ENCODE measurements around the gene RCAN2.

Gene RCAN2

GRCh38 chr6:46440641-46441040 lies 50.6 kb downstream of the RCAN2 start:
- Histone ChIP-seq H3K23ac (ENCODE audit: low read depth, low read length, poor library complexity) (no peak overlapping the region), H2BK15ac (ENCODE audit: low read length) (no peak overlapping the region), H3K14ac (ENCODE audit: low read length) (no peak overlapping the region), H2BK120ac (ENCODE audit: low read depth, low read length) (no peak overlapping the region), H4K91ac (ENCODE audit: low read depth, low read length, poor library complexity) (no peak overlapping the region), H3K4me2 (ENCODE audit: insufficient read depth, low read length, poor library complexity, severe bottlenecking) (no peak overlapping the region), H2AK5ac (ENCODE audit: low read depth, low read length) (no peak overlapping the region), H2BK12ac (ENCODE audit: low read length) (no peak overlapping the region), H3K36me3 (replicated peaks in 1 of 2; ENCODE audit: control insufficient read depth in 2 of 2, insufficient read depth in 2 of 2, low read length in 2 of 2) (no peaks in the 10 kb centered on the region), H3K4ac (ENCODE audit: low read length) (no peak overlapping the region), H3K79me1 (ENCODE audit: low read depth, low read length) (peaks cover 5% of the 10 kb centered on the region), H3K27ac (replicated peaks; ENCODE audit: low read length) (no peak overlapping the region), H3K4me3 (ENCODE audit: low read length in 2 of 2) (no peak overlapping the region), H3K9ac (ENCODE audit: low read depth, low read length, poor library complexity) (no peak overlapping the region), H4K8ac (ENCODE audit: low read depth, low read length) (no peak overlapping the region), H3K18ac (ENCODE audit: low read length) (no peak overlapping the region), H2BK5ac (ENCODE audit: low read length) (no peak overlapping the region), H3K9me3 (replicated peaks in 1 of 2; ENCODE audit: control insufficient read depth in 2 of 2, insufficient read depth in 1 of 2, low read depth in 1 of 2, low read length in 2 of 2) (peaks cover 0 to 5% of the 10 kb centered on the region in 2 donors), H3K4me1 (ENCODE audit: control insufficient read depth in 2 of 2, insufficient read depth in 1 of 2, low read depth in 1 of 2, low read length in 2 of 2) (peaks cover 0 to 3% of the 10 kb centered on the region in 2 donors), H2AFZ (ENCODE audit: low read length) (no peak overlapping the region), H3K27me3 (ENCODE audit: control insufficient read depth in 3 of 3, insufficient read depth in 3 of 3, low read depth in 1 of 3, low read length in 3 of 3) (no peaks in the 10 kb centered on the region)
- no peak for DNase-seq (ENCODE audit: low spot score)
- no CpG with 5 or more reads among the region's 1 CpG for WGBS, 2 donors (ENCODE audit: extremely low coverage in 2 of 2, insufficient read length in 2 of 2, insufficient replicate concordance in 1 of 2)

DNA sequence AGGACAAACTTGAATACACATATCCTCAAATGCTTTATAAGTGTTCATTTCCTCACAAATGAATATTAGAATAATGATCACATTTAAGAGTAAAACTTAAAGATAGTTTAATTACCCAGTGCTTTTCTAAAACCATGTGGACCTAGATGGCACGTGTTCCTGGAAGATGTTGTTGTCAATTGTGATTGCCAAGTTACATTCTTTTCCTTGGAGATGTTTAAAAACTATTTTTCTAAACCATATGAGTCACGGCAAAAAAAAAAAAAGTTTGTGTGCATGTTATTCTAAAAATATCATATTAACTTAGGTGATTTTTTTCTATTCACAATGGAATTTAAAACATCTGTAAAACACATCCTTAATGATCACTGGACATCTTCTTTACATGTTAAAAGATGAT lies 51.1 kb downstream of the RCAN2 start:
- DNase-seq (ENCODE audit: low spot score), result no peak
- WGBS, 2 donors (ENCODE audit: extremely low coverage in 2 of 2, insufficient read length in 2 of 2, insufficient replicate concordance in 1 of 2), result no CpG with 5 or more reads among the region's 2 CpGs
- H3K27me3 ChIP-seq (ENCODE audit: control insufficient read depth in 3 of 3, insufficient read depth in 3 of 3, low read depth in 1 of 3, low read length in 3 of 3), result no peaks in the 10 kb centered on the region

DNA sequence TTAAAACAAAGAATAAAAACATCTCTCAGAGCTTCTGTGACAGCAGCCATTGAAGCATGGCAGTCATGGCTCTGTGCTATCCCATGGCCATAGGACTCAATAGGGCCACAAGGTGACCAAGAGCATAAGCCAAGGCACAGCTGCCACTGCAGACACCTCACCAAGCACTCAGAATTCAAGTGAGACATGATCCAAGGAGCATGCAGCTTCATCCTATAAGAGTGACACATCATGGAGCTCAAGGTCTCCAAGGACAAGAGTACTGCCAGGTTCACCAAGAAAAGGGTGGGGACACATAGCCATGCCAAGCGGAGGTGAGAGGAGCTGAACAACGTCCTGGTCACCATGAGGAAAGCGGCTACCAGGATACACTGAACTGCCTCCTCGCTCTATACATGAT lies 53.0 kb downstream of the RCAN2 start:
- Histone ChIP-seq H2BK120ac (ENCODE audit: low read depth, low read length) (no peak overlapping the region), H3K27ac (replicated peaks; ENCODE audit: low read length) (no peak overlapping the region), H4K91ac (ENCODE audit: low read depth, low read length, poor library complexity) (no peak overlapping the region), H3K4me1 (ENCODE audit: control insufficient read depth in 2 of 2, insufficient read depth in 1 of 2, low read depth in 1 of 2, low read length in 2 of 2) (peaks cover 0 to 3% of the 10 kb centered on the region in 2 donors), H3K27me3 (ENCODE audit: control insufficient read depth in 3 of 3, insufficient read depth in 3 of 3, low read depth in 1 of 3, low read length in 3 of 3) (no peaks in the 10 kb centered on the region), H3K9ac (ENCODE audit: low read depth, low read length, poor library complexity) (no peak overlapping the region), H3K14ac (ENCODE audit: low read length) (no peak overlapping the region), H2AK5ac (ENCODE audit: low read depth, low read length) (no peak overlapping the region), H2AFZ (ENCODE audit: low read length) (no peak overlapping the region), H3K36me3 (replicated peaks in 1 of 2; ENCODE audit: control insufficient read depth in 2 of 2, insufficient read depth in 2 of 2, low read length in 2 of 2) (no peaks in the 10 kb centered on the region), H3K18ac (ENCODE audit: low read length) (no peak overlapping the region), H2BK5ac (ENCODE audit: low read length) (no peak overlapping the region), H3K4me2 (ENCODE audit: insufficient read depth, low read length, poor library complexity, severe bottlenecking) (no peak overlapping the region), H3K9me3 (replicated peaks in 1 of 2; ENCODE audit: control insufficient read depth in 2 of 2, insufficient read depth in 1 of 2, low read depth in 1 of 2, low read length in 2 of 2) (peaks cover 0 to 2% of the 10 kb centered on the region in 2 donors), H2BK15ac (ENCODE audit: low read length) (no peak overlapping the region), H2BK12ac (ENCODE audit: low read length) (no peak overlapping the region), H4K8ac (ENCODE audit: low read depth, low read length) (no peak overlapping the region), H3K4ac (ENCODE audit: low read length) (no peak overlapping the region), H3K4me3 (ENCODE audit: low read length in 2 of 2) (no peak overlapping the region), H3K23ac (ENCODE audit: low read depth, low read length, poor library complexity) (no peak overlapping the region), H3K79me1 (ENCODE audit: low read depth, low read length) (no peaks in the 10 kb centered on the region)
- no CpG with 5 or more reads among the region's 4 CpGs for WGBS, 2 donors (ENCODE audit: extremely low coverage in 2 of 2, insufficient read length in 2 of 2, insufficient replicate concordance in 1 of 2)
- DNase-seq (ENCODE audit: low spot score), result no peak

More for the DNA sequence above, 51.1 kb downstream of the RCAN2 start:
- H3K9me3 ChIP-seq (replicated peaks in 1 of 2; ENCODE audit: control insufficient read depth in 2 of 2, insufficient read depth in 1 of 2, low read depth in 1 of 2, low read length in 2 of 2), result peaks cover 0 to 3% of the 10 kb centered on the region in 2 donors
- H3K79me1 ChIP-seq (ENCODE audit: low read depth, low read length), result peaks cover 4% of the 10 kb centered on the region
- H2BK15ac ChIP-seq (ENCODE audit: low read length), result no peak overlapping the region
- no peak overlapping the region for H3K14ac ChIP-seq (ENCODE audit: low read length)
- no peak overlapping the region for H3K27ac ChIP-seq (replicated peaks; ENCODE audit: low read length)
- H3K18ac ChIP-seq (ENCODE audit: low read length), result no peak overlapping the region
- H3K4me2 ChIP-seq (ENCODE audit: insufficient read depth, low read length, poor library complexity, severe bottlenecking), result no peak overlapping the region
- no peak overlapping the region for H3K9ac ChIP-seq (ENCODE audit: low read depth, low read length, poor library complexity)
- peaks cover 0 to 3% of the 10 kb centered on the region in 2 donors for H3K4me1 ChIP-seq (ENCODE audit: control insufficient read depth in 2 of 2, insufficient read depth in 1 of 2, low read depth in 1 of 2, low read length in 2 of 2)
- no peak overlapping the region for H4K91ac ChIP-seq (ENCODE audit: low read depth, low read length, poor library complexity)
- H2AFZ ChIP-seq (ENCODE audit: low read length), result no peak overlapping the region
- H2BK5ac ChIP-seq (ENCODE audit: low read length), result no peak overlapping the region
- H2BK120ac ChIP-seq (ENCODE audit: low read depth, low read length), result no peak overlapping the region
- no peak overlapping the region for H3K23ac ChIP-seq (ENCODE audit: low read depth, low read length, poor library complexity)
- no peak overlapping the region for H2AK5ac ChIP-seq (ENCODE audit: low read depth, low read length)
- H3K4ac ChIP-seq (ENCODE audit: low read length), result no peak overlapping the region
- H4K8ac ChIP-seq (ENCODE audit: low read depth, low read length), result no peak overlapping the region
- no peaks in the 10 kb centered on the region for H3K36me3 ChIP-seq (replicated peaks in 1 of 2; ENCODE audit: control insufficient read depth in 2 of 2, insufficient read depth in 2 of 2, low read length in 2 of 2)
- H2BK12ac ChIP-seq (ENCODE audit: low read length), result no peak overlapping the region
- H3K4me3 ChIP-seq (ENCODE audit: low read length in 2 of 2), result no peak overlapping the region

- Histone ChIP-seq H2BK5ac (ENCODE audit: low read length) (no peak overlapping the region), H2AFZ (ENCODE audit: low read length) (no peak overlapping the region), H2BK120ac (ENCODE audit: low read depth, low read length) (no peak overlapping the region), H2AK5ac (ENCODE audit: low read depth, low read length) (no peak overlapping the region), H3K4me3 (ENCODE audit: low read length in 2 of 2) (no peak overlapping the region), H3K9ac (ENCODE audit: low read depth, low read length, poor library complexity) (no peak overlapping the region), H2BK15ac (ENCODE audit: low read length) (no peak overlapping the region), H3K23ac (ENCODE audit: low read depth, low read length, poor library complexity) (no peak overlapping the region), H3K18ac (ENCODE audit: low read length) (no peak overlapping the region), H3K4me1 (ENCODE audit: control insufficient read depth in 2 of 2, insufficient read depth in 1 of 2, low read depth in 1 of 2, low read length in 2 of 2) (peaks cover 0 to 3% of the 10 kb centered on the region in 2 donors), H4K8ac (ENCODE audit: low read depth, low read length) (no peak overlapping the region), H2BK12ac (ENCODE audit: low read length) (no peak overlapping the region), H3K4ac (ENCODE audit: low read length) (no peak overlapping the region), H3K14ac (ENCODE audit: low read length) (no peak overlapping the region), H3K27ac (replicated peaks; ENCODE audit: low read length) (no peak overlapping the region), H3K27me3 (ENCODE audit: control insufficient read depth in 3 of 3, insufficient read depth in 3 of 3, low read depth in 1 of 3, low read length in 3 of 3) (no peaks in the 10 kb centered on the region), H4K91ac (ENCODE audit: low read depth, low read length, poor library complexity) (no peak overlapping the region), H3K9me3 (replicated peaks in 1 of 2; ENCODE audit: control insufficient read depth in 2 of 2, insufficient read depth in 1 of 2, low read depth in 1 of 2, low read length in 2 of 2) (peaks cover 0 to 2% of the 10 kb centered on the region in 2 donors), H3K36me3 (replicated peaks in 1 of 2; ENCODE audit: control insufficient read depth in 2 of 2, insufficient read depth in 2 of 2, low read length in 2 of 2) (no peaks in the 10 kb centered on the region), H3K4me2 (ENCODE audit: insufficient read depth, low read length, poor library complexity, severe bottlenecking) (no peak overlapping the region), H3K79me1 (ENCODE audit: low read depth, low read length) (no peaks in the 10 kb centered on the region)
- DNase-seq (ENCODE audit: low spot score), result no peak
Observed at GRCh38 chr6:46437671-46438221, 53.5 kb downstream of the RCAN2 start.
